ENCODE data around the gene ARHGAP10.

DNA sequence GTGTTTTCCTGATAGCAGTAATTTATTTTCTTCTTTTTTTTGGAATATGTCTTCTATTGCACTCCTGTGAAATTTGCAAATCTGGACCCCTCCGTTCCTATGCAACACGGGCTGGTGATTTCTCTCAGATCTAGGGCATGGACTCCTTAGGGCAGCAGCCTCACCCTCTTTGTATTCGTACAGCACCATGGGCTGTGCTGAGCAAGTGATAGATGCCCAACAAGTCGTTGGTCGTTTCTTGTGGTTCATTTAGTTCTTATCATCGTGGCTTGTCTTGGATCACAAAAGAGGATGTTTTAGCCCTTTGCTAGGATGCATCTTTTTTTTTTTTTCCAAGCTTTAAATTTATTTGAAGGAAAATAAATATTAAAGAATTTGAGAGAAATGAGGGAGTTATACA lies 82.1 kb downstream of the ARHGAP10 start:
- TF ChIP-seq POLR2AphosphoS5 (IDR thresholded peaks at IDR 0.05) (no peak), POLR2A (IDR thresholded peaks at IDR 0.05) (no peak)
- TF ChIP-seq, protein P1, sequence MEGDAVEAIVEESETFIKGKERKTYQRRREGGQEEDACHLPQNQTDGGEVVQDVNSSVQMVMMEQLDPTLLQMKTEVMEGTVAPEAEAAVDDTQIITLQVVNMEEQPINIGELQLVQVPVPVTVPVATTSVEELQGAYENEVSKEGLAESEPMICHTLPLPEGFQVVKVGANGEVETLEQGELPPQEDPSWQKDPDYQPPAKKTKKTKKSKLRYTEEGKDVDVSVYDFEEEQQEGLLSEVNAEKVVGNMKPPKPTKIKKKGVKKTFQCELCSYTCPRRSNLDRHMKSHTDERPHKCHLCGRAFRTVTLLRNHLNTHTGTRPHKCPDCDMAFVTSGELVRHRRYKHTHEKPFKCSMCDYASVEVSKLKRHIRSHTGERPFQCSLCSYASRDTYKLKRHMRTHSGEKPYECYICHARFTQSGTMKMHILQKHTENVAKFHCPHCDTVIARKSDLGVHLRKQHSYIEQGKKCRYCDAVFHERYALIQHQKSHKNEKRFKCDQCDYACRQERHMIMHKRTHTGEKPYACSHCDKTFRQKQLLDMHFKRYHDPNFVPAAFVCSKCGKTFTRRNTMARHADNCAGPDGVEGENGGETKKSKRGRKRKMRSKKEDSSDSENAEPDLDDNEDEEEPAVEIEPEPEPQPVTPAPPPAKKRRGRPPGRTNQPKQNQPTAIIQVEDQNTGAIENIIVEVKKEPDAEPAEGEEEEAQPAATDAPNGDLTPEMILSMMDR (IDR thresholded peaks at IDR 0.05): no peak

Measured in gastroesophageal sphincter (tissue), 3 donors.